Activated T-cell treated with anti-CD3 and anti-CD28 coated beads for 4 hours (primary cell): ENCODE measurements around the gene LRP5.

ENCODE experiments used
- DNase-seq: peaks from one replicate; pipeline ENCODE4 v3.0.0-alpha.2; 2020

The LRP5 gene

DNA sequence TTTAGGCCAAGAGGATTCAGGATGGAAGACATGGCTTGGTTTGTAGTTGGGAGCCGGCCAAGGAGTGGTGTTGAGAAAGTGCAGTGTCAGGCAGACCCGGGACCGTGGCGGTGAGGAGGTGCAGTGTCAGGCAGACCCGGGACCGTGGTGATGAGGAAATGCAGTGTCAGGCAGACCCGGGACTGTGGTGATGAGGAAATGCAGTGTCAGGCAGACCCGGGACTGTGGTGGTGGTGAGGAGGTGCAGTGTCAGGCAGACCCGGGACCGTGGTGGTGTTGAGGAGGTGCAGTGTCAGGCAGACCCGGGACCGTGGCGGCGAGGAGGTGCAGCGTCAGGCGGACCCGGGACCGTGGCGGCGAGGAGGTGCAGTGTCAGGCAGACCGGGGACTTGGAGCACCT, 59.7 kb downstream of the LRP5 start:
- no peak for DNase-seq

- DNase-seq, result no peak
Observed at GRCh38 chr11:68372625-68373024, 60.2 kb downstream of the LRP5 start.

GRCh38 chr11:68373189-68373814, 60.9 kb downstream of the LRP5 start:
- DNase-seq, result no peak

- no peak for DNase-seq
Observed at GRCh38 chr11:68373815-68374501, 61.6 kb downstream of the LRP5 start.

DNA sequence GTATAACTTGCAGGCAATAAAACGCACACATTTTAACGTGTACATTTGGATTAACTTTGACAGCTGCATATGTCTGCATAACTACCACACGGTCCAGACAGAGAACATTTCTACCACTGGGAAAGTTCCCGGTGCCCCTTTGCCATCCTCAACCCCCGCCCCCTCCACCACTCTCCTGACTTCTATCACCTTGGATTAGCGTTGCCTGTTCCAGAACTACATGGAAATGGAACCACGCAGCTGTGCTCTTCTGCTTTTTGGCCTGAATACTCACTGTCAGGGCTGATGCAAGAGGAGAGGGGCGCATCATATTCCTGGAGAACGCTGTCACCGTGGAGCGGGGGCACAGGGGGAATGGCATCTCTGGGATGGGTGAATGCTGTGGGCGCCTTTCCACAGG, 62.1 kb downstream of the LRP5 start:
- no peak for DNase-seq

GRCh38 chr11:68375337-68375736, 62.9 kb downstream of the LRP5 start:
- no peak for DNase-seq

DNA sequence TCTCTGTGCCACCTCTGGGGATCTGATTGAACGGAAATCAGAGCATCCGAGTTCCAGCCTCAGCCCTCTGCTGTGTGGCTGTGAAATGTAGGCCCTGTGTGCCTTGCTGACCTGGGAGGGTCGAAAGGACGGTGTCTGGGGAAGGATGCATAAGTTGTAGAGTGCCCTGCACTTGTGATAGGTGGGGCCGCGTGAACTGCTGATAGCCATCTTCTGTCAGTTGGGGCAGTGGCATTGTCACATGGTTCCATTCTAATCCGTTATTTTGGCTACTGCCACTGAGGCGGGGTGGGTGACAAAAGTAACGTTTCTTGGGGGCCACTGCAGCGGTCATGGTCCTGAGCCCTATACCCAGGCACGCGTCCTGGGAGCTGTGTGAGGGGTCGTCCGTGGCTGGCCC, 63.4 kb downstream of the LRP5 start:
- DNase-seq, result no peak

DNA sequence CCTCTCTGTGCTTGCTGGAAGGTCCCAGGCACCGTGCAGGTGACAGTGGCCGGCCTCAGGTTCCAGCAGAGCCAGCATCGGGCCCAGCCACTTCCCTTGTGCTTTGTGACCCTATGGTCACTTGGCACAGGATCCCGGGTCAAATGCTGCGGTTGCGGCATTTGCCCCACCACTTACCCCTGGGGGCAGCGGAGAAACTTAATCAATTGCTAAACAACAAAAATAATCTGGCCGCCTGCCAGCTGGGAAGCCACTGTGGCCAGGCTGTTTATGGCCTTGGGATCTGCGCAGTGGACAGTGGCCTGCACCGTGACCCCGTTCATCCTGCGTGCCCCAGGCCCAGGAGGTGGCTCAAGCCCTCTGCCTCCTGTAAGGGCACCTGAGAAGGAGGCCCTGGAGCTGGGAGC, 65.0 kb downstream of the LRP5 start:
- no peak for DNase-seq

DNA sequence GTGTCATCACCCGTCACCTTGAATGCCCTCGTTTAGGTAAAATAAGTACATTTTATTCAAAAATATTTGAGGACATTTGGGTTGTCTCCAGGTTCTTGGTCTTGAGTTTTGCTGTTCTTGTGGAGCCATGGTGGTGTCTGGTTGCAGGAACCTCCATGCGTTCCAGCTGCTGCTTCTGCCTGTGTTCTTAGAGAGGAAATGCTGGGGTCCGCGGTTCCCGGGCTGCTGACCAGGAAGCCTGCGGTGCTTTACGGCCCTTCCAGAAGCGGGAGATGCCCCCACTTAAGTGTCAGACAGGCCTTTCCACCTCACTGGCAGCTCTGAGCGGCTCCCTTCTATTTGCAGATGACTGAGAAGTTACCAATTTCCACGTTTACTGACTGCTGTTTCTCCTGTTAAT, 66.8 kb downstream of the LRP5 start:
- DNase-seq, result no peak

- no peak for DNase-seq
Observed at GRCh38 chr11:68380786-68381622, 68.6 kb downstream of the LRP5 start.

GRCh38 chr11:68381716-68382115, 69.3 kb downstream of the LRP5 start:
- DNase-seq, result no peak

- no peak for DNase-seq
Observed at GRCh38 chr11:68382358-68382998, 70.1 kb downstream of the LRP5 start.

DNA sequence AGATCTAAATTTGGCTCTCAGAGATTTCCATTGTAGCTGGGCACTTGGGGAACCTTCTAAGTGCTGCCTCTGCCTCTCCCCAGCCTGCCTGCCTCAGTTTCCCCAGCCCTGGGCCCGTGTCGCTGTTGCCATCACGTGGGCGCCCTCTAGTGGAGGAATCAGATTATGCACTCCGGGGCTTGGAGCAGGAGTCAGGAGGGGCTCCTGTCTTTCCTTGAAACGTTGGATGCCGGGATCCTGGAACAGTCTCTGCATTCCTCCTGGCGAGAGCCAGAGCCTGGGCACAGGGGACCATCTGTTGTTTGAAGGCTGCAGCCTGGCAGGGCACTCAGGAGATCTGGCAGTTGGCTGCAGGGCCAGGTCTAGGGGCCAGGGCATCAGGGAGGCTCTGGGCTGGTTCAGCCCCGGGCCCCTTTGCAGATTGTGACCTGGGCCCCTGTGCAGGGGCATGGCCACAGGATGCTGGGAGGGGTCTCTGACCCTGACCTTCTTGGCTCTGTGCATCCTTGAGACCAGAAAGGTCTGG, 71.6 kb downstream of the LRP5 start:
- DNase-seq, result peak; percentile 53

DNA sequence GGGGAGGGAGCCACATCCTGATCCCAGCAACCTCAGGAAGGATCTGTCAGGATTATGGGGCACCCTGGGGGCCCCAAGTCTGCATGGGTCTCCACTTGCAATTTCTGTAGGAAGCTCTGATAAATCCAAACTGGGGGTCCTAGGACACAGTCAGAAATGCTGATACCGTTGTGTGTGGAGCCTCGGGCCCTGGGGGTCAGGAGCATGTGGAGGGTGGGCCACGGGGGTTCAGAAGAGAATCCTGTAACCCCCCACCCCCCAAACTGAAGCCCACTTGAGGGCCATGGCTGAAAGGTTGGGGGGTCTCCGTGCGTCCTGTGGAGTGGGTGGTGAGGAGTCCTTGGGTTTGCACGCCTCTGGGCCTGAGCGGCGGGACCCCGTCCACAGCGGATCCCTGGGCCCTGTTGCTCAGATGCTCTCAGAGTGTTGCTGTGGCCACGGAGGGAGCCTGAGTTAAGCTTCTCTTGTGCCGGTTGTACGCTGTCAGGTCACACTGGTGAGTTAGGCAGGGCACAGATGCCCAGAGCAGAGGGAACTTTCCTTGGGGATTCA, 72.2 kb downstream of the LRP5 start:
- no peak for DNase-seq

DNA sequence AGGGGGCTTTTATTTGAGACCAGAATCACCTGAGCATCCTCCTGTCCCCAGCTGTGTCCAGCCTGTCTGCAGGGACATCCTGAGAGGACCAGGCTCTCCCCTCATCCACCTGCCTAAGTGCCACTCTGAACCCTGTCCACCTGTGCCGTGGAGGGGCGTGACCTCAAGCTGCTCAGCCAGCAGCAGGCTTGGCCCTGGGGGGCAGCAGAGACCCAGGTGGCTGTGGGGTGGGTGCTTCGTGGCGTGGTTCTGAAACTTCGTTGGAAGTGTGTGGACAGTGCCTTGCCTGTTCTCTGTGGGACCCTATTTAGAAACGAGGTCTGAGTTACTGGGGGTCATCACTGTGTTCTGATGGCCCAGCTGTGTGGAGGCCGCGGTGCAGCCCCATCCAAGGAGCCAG, 72.7 kb downstream of the LRP5 start:
- no peak for DNase-seq

- DNase-seq, result no peak
Observed at GRCh38 chr11:68386331-68386978, 74.1 kb downstream of the LRP5 start.

DNA sequence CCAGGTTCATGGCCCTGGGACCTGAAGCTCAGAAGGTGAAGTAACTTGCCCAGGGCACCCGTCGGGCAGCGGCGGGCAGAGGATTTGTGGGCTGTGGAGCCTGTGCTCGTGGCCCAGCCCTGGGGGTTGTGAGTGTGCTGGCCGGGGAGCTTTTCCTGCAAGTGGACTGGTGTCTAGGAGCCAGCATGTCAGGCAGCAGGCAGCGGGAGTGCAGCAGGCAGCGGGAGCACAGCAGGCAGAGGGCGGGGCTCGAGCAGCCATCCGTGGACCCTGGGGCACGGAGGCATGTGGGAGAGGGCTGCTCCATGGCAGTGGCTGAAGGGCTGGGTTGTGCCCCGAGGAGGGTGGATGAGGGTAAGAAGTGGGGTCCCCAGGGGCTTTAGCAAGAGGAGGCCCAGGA, 75.4 kb downstream of the LRP5 start:
- no peak for DNase-seq

- no peak for DNase-seq
Observed at GRCh38 chr11:68388595-68389198, 76.3 kb downstream of the LRP5 start.

GRCh38 chr11:68390315-68390714, 77.9 kb downstream of the LRP5 start:
- DNase-seq, result no peak

DNA sequence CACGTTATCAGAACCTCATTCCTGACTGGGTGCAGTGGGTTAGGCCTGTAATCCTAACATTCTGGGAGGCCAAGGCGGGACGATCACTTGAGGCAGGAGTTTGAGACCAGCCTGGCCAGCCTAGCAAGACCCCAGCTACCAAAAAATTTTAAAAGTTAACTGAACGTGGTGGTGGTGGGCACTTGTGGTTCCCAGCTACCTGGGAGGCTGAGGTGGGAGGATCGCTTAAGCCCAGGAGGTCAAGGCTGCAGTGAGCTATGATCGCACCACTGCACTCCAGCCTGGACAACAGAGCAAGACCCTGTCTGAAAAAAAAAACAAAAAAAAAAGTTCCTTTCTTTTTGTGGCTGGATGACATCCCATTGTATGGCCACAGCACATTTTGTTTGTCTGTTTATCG, 80.4 kb downstream of the LRP5 start:
- no peak for DNase-seq

GRCh38 chr11:68396516-68396915, 84.1 kb downstream of the LRP5 start:
- no peak for DNase-seq

DNA sequence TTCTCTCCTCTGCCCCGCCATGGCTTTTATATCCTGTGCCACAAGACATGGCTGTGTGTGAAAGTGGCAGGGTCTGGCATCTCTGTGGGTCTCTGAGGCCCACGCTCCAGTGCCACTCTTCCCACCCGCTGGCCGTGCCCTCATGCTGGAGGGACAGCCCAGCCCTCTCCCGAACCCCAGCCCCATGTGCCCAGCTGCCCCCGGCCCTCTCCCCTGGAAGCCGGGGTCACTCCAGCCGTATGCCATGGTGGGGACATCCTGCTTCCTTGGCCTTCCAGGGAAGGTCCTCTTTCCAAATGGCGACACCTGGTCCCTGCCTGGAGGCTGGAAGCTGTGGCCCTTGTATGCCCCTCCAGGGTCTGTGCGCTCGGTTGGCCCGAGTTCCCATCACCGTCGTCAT, 84.9 kb downstream of the LRP5 start:
- no peak for DNase-seq
